ENCODE data around the gene TGFBR2.
A peak's percentile ranks its signal among the peaks of the same experiment; 100 is the strongest.

TGFBR2 gene

DNA sequence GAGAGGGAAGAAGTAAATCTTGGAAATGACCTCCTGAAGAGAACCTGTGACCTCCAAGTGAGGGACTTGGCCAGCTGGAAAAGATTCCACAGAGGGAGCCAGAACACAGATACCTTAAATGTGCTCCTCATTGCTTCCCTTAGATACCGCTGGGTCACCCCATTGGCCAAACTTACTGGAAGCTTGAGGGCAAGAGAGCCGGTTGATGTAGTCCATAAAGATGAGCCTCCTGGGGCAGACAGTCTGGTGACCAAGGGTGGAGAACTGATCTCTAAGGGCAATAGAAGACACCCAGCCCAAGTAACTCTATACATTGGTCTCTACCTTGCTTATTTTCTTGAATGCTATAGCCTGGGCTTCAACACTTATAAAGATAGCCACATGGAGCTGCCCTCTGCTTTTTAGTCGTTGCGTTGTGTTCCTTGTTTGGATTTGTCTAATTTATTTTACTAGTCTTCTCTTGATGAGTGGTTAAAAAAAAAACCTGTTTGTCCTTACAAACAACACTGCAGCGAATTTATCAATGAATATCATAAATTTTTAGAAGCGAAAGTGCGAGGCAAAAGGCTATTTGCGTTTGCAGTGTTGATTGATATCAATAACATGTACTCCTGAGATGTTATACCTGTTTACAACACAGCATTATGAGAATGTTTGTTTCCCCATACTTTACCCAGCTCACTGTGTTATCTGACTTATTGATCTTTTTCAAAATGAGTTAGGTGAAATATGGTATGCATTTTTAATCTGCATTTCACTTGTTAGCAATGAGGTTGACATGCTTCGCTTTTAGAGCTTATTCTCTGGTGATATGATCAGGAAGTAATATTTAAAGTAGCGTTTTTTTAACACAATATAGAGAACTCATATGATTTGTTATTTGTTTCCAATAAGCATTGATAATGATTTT lies 31.2 kb downstream of the TGFBR2 start:
- DNase-seq (ENCODE audit: low read depth in 2 of 2) = no peak

DNA sequence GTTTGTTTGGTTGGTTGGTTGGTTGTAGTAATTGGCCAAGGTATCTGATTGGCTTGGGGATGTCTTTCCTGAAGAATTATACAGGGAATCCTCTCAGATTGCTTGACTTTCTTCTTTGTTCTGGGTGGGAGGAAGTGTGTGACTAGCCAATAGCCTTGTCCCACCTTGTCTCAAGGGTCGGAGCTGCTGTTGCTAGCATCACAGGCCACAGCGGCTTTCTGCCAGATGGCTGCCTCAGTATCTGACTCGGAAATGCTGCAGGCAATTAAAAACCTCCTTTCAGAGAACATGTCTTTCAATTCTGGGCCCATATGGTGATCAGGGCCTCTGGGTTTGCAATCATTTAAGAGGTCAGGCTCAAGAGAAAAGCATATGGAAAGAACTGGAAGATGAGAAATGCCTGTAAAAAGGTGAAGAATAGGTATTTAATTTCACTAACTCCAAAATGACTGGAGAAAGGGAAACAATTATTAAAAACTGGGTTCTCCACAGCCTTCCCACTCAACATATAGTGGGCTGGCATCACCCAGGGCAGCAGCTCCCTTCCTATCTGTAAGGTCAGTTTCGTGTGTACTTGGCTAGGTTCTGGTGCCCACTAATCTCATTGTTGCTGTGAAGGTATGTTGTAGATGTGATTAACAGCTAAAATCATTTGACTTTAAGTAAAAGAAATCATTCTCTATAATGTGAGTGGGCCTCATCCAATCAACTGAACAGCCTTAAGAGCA lies 32.4 kb downstream of the TGFBR2 start:
- DNase-seq (ENCODE audit: low read depth in 2 of 2) = no peak

DNA sequence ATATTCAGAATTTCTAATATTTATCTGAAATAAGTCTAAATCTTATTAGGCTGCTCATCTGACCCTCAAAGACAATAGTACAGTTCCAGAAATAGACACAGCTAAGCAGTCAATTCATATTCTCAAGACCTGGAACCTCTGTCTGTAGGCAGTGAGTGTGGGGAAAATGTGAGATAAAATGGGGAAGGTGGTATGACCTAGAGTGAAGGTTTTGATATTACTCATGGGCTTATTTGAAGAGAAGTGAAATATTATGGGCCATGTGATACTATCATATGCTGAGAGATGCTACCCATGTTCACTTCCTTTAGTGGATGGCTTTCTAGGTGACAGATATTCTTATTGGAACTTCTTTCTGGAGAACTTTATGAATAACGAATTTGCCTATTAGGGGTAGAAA lies 33.5 kb downstream of the TGFBR2 start:
- no peak for DNase-seq (ENCODE audit: low read depth in 2 of 2)

- no peak for DNase-seq (ENCODE audit: low read depth in 2 of 2)
These were observed 34.5 kb downstream of the TGFBR2 start for GRCh38 chr3:30640851-30641250.

- no peak for DNase-seq (ENCODE audit: low read depth in 2 of 2)
These were observed 35.2 kb downstream of the TGFBR2 start for GRCh38 chr3:30641416-30642251.

GRCh38 chr3:30642849-30643361 lies 36.5 kb downstream of the TGFBR2 start:
- no peak for DNase-seq (ENCODE audit: low read depth in 2 of 2)

- peak; percentile 58 to 59 for DNase-seq (ENCODE audit: low read depth in 2 of 2)
These were observed 37.5 kb downstream of the TGFBR2 start for GRCh38 chr3:30643763-30644462.

DNA sequence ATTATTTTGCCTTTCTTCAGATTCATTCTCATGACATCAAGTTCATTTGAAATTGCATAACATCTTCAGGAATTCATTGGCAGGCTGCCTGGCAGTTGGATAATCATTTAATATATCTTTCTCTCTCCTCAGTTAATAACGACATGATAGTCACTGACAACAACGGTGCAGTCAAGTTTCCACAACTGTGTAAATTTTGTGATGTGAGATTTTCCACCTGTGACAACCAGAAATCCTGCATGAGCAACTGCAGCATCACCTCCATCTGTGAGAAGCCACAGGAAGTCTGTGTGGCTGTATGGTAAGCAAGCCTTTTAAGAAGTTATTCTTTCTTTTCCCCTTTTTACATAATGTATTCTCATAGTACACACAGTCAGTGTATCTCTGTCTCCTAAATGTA lies 38.2 kb downstream of the TGFBR2 start:
- DNase-seq (ENCODE audit: low read depth in 2 of 2) = peak in 1 of 2 donors; percentile 43

GRCh38 chr3:30645077-30645476 lies 38.7 kb downstream of the TGFBR2 start:
- DNase-seq (ENCODE audit: low read depth in 2 of 2) = no peak

DNA sequence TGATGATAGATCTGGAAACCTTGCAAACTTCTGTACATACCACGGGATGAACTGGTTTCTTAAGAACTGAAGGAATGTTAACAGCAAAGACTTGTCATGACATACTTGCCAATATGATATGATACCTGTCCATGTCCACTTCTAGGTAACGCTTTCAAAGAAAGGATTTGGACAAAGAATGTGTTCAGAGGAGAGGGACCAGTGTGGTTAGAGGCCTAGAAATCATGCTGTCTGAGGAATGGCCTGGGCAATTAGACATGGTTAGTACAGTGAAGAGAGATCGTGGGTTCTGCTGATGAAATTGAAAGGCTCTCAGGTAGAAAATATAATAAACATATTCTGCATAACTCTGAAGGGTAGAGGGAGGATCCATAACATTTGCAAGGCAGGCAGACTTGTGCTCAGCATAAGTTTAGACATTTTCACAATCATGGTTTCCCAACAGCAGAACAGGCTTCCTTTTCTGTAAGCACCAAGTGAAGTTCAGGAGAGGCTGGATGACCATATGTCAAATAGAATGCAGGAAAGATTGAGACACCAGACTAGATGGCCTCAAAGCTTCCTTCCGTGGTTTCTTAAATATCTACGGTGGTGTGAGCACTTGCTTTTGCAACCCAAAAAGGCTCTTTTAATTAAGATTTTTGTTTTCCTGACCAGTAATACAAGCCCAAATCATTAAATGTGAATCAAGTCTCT lies 39.9 kb downstream of the TGFBR2 start:
- no peak for DNase-seq (ENCODE audit: low read depth in 2 of 2)

- no peak for DNase-seq (ENCODE audit: low read depth in 2 of 2)
These were observed 40.8 kb downstream of the TGFBR2 start for GRCh38 chr3:30646961-30647752.

GRCh38 chr3:30648670-30649357 lies 42.4 kb downstream of the TGFBR2 start:
- DNase-seq (ENCODE audit: low read depth in 2 of 2) = no peak

DNA sequence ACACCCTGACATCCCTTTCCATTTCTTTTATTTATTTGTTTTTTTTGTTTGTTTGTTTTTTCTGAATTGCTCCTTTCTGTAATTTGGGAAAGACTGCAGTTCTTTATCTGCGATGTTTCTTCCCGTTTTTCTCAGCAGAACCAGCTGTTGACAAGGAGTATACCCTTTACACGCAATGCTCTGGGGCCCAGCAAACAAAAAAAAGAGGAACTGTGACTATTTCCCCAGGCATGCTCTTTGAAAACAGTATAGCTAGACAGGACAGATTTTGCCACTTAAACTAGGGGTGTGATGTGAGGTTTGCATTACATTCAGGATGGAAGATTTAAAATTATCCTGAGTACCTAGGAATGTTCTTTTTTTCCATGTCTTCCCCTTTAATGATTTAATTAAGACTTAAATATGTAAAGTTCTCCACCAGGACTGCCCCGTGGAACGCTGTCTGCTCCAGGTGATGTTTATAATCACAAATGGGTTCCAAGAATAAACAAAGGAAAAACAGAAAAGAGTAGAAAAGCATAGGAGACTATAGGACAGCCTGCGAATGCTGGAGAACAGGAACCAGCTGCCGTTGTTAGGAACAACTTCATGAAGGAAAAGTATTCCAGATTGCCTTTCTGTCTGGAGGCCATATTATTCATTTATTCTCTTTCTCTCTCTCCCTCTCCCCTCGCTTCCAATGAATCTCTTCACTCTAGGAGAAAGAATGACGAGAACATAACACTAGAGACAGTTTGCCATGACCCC lies 43.3 kb downstream of the TGFBR2 start:
- no peak for DNase-seq (ENCODE audit: low read depth in 2 of 2)

GRCh38 chr3:30650348-30650995 lies 44.1 kb downstream of the TGFBR2 start:
- no peak for DNase-seq (ENCODE audit: low read depth in 2 of 2)

DNA sequence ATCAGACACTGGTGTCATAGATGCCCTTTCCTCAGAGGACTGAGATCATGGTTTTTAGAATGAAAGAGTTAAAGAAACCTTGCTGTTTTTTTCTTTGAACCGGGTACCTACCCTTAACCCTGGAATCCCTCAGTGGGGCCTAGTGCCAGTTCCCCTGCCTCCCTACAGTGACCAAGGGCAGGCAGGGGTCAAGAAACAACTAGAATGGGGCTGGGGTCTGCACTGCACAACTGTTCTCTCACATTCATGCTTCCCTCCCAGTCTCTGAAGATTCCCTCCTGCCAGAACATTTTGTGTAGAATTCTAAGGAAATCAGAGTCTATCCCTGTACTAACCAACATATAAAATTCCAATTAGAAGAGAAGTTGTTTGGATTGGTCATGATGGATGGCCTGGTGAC lies 47.9 kb downstream of the TGFBR2 start:
- DNase-seq (ENCODE audit: low read depth in 2 of 2) = no peak

GRCh38 chr3:30655187-30655812 lies 48.9 kb downstream of the TGFBR2 start:
- no peak for DNase-seq (ENCODE audit: low read depth in 2 of 2)

GRCh38 chr3:30656624-30657141 lies 50.3 kb downstream of the TGFBR2 start:
- no peak for DNase-seq (ENCODE audit: low read depth in 2 of 2)

Measured in stimulated activated CD8-positive, alpha-beta memory T cell treated with anti-CD3 and anti-CD28 coated beads, Interleukin-15, amount 100 ng/mL, for 48 hours (primary cell).